Measurements from ENCODE around the gene NDFIP1. TPM values are rescaled to one million over a fixed set of nuclear protein-coding genes. Genes with fewer than 3 reads are reported as not detected.

The NDFIP1 gene
- total RNA-seq, 1 experiment from 2014 or later: 58.0 TPM

- no peak overlapping the region for H3K4me3 Mint-ChIP-seq (ENCODE audit: low read depth, unreplicated experiment)
- DNase-seq: no peak
- H3K27ac Mint-ChIP-seq (ENCODE audit: unreplicated experiment): no peak overlapping the region
- no peaks in the 10 kb centered on the region for H3K27me3 Mint-ChIP-seq (ENCODE audit: unreplicated experiment)
- CTCF ChIA-PET: no interaction called here
- intact Hi-C loops (cut with micrococcal nuclease; ENCODE audit: unreplicated experiment): no loop called here
- no TSS peak for BruUV-seq (replicated peaks)
- peaks cover 6% of the 10 kb centered on the region for H3K36me3 Mint-ChIP-seq (ENCODE audit: insufficient read depth, unreplicated experiment)
- H3K9me3 Mint-ChIP-seq (ENCODE audit: low read depth, unreplicated experiment): no peaks in the 10 kb centered on the region
- peaks cover 9% of the 10 kb centered on the region for H3K4me1 Mint-ChIP-seq (ENCODE audit: low read depth, unreplicated experiment)
- no peak for TF ChIP-seq CTCF (IDR thresholded peaks at IDR 0.05; ENCODE audit: unreplicated experiment)
Observed at GRCh38 chr5:142065273-142065672, 43.3 kb upstream of the NDFIP1 start.

- intact Hi-C loops (cut with micrococcal nuclease; ENCODE audit: unreplicated experiment): no loop called here
- H3K27me3 Mint-ChIP-seq (ENCODE audit: unreplicated experiment): no peaks in the 10 kb centered on the region
- H3K36me3 Mint-ChIP-seq (ENCODE audit: insufficient read depth, unreplicated experiment): no peaks in the 10 kb centered on the region
- peaks cover 2% of the 10 kb centered on the region for H3K9me3 Mint-ChIP-seq (ENCODE audit: low read depth, unreplicated experiment)
- no peak overlapping the region for H3K27ac Mint-ChIP-seq (ENCODE audit: unreplicated experiment)
- H3K4me1 Mint-ChIP-seq (ENCODE audit: low read depth, unreplicated experiment): peaks cover 9% of the 10 kb centered on the region
- no TSS peak for BruUV-seq (replicated peaks)
- CTCF ChIA-PET: no interaction called here
- H3K4me3 Mint-ChIP-seq (ENCODE audit: low read depth, unreplicated experiment): no peak overlapping the region
- DNase-seq: no peak
- no peak for TF ChIP-seq CTCF (IDR thresholded peaks at IDR 0.05; ENCODE audit: unreplicated experiment)
Observed at GRCh38 chr5:142069606-142070399, 38.8 kb upstream of the NDFIP1 start.

GRCh38 chr5:142070734-142071133, 37.8 kb upstream of the NDFIP1 start:
- H3K9me3 Mint-ChIP-seq (ENCODE audit: low read depth, unreplicated experiment): peaks cover 2% of the 10 kb centered on the region
- DNase-seq: no peak
- no peaks in the 10 kb centered on the region for H3K36me3 Mint-ChIP-seq (ENCODE audit: insufficient read depth, unreplicated experiment)
- intact Hi-C loops (cut with micrococcal nuclease; ENCODE audit: unreplicated experiment): no loop called here
- H3K4me3 Mint-ChIP-seq (ENCODE audit: low read depth, unreplicated experiment): no peak overlapping the region
- H3K27ac Mint-ChIP-seq (ENCODE audit: unreplicated experiment): no peak overlapping the region
- H3K4me1 Mint-ChIP-seq (ENCODE audit: low read depth, unreplicated experiment): peaks cover 9% of the 10 kb centered on the region
- CTCF ChIA-PET: interaction anchor here (0.5 kb wide), 1 partner anchor 16 kb away, joined by 8 read pairs; no protein-coding TSS in a partner anchor
- no peaks in the 10 kb centered on the region for H3K27me3 Mint-ChIP-seq (ENCODE audit: unreplicated experiment)
- TF ChIP-seq CTCF (IDR thresholded peaks at IDR 0.05; ENCODE audit: unreplicated experiment): no peak
- BruUV-seq (replicated peaks): no TSS peak

- Mint-ChIP-seq H3K4me1 (ENCODE audit: low read depth, unreplicated experiment) (peaks cover 9% of the 10 kb centered on the region), H3K9me3 (ENCODE audit: low read depth, unreplicated experiment) (peaks cover 2% of the 10 kb centered on the region), H3K27ac (ENCODE audit: unreplicated experiment) (no peak overlapping the region), H3K36me3 (ENCODE audit: insufficient read depth, unreplicated experiment) (no peaks in the 10 kb centered on the region), H3K27me3 (ENCODE audit: unreplicated experiment) (no peaks in the 10 kb centered on the region), H3K4me3 (ENCODE audit: low read depth, unreplicated experiment) (no peak overlapping the region)
- intact Hi-C loops (cut with micrococcal nuclease; ENCODE audit: unreplicated experiment): no loop called here
- BruUV-seq (replicated peaks): no TSS peak
- TF ChIP-seq CTCF (IDR thresholded peaks at IDR 0.05; ENCODE audit: unreplicated experiment): no peak
- DNase-seq: no peak
- CTCF ChIA-PET: no interaction called here
Observed at GRCh38 chr5:142072488-142072887, 36.1 kb upstream of the NDFIP1 start.
